Fibroblast of skin of scalp (primary cell): ENCODE measurements around the gene ADCY2.

ENCODE experiments used
- DNase-seq: peaks from one replicate; pipeline ENCODE4 v3.0.0-alpha.2; 2013

The ADCY2 gene

GRCh38 chr5:7668161-7668560 is 272.2 kb downstream of the ADCY2 start:
- DNase-seq = no peak

GRCh38 chr5:7668627-7669026 is 272.7 kb downstream of the ADCY2 start:
- DNase-seq = no peak

GRCh38 chr5:7671381-7671993 is 275.5 kb downstream of the ADCY2 start:
- peak; percentile 1 for DNase-seq

GRCh38 chr5:7673658-7674057 is 277.7 kb downstream of the ADCY2 start:
- DNase-seq = no peak

- DNase-seq = no peak
These were observed 280.5 kb downstream of the ADCY2 start for GRCh38 chr5:7676455-7676854.

- no peak for DNase-seq
These were observed 282.1 kb downstream of the ADCY2 start for GRCh38 chr5:7678030-7678429.

GRCh38 chr5:7679663-7680062 is 283.7 kb downstream of the ADCY2 start:
- no peak for DNase-seq

GRCh38 chr5:7680260-7680659 is 284.3 kb downstream of the ADCY2 start:
- no peak for DNase-seq

GRCh38 chr5:7682379-7682778 is 286.4 kb downstream of the ADCY2 start:
- DNase-seq = no peak

GRCh38 chr5:7683753-7684152 is 287.8 kb downstream of the ADCY2 start:
- no peak for DNase-seq

- DNase-seq = no peak
These were observed 288.9 kb downstream of the ADCY2 start for GRCh38 chr5:7684826-7685225.

GRCh38 chr5:7686794-7687193 is 290.9 kb downstream of the ADCY2 start:
- no peak for DNase-seq

GRCh38 chr5:7690557-7690956 is 294.6 kb downstream of the ADCY2 start:
- no peak for DNase-seq

GRCh38 chr5:7705261-7705660 is 309.3 kb downstream of the ADCY2 start:
- no peak for DNase-seq

GRCh38 chr5:7705736-7706135 is 309.8 kb downstream of the ADCY2 start:
- no peak for DNase-seq

- DNase-seq = no peak
These were observed 310.3 kb downstream of the ADCY2 start for GRCh38 chr5:7706256-7706655.

GRCh38 chr5:7714119-7714518 is 318.2 kb downstream of the ADCY2 start:
- peak; percentile 38 for DNase-seq

GRCh38 chr5:7714697-7715096 is 318.8 kb downstream of the ADCY2 start:
- DNase-seq = no peak

GRCh38 chr5:7717691-7718090 is 321.8 kb downstream of the ADCY2 start:
- DNase-seq = peak; percentile 75

GRCh38 chr5:7728076-7728475 is 332.1 kb downstream of the ADCY2 start:
- no peak for DNase-seq

- DNase-seq = no peak
These were observed 345.6 kb downstream of the ADCY2 start for GRCh38 chr5:7741415-7742065.

GRCh38 chr5:7742241-7742656 is 346.3 kb downstream of the ADCY2 start:
- DNase-seq = no peak

- peak; percentile 71 for DNase-seq
These were observed 350.1 kb downstream of the ADCY2 start for GRCh38 chr5:7745882-7746610.

GRCh38 chr5:7747728-7748127 is 351.8 kb downstream of the ADCY2 start:
- no peak for DNase-seq
